Activated B cell treated with CpG ODN at 0.5 μM for 24 hours (primary cell): ENCODE results near the gene SPATA4. TPM values are rescaled to one million over a fixed set of nuclear protein-coding genes. Genes with fewer than 3 reads are reported as not detected.
"Not testable (repeated sequence)": the region's sequence is repeated elsewhere in the genome, so short reads cannot be mapped to it uniquely, and the experiment has no call there.

ENCODE experiments used
- ATAC-seq: fragments of 200-7000 bp; cut with Tn5 transposase; one replicate; pipeline ENCODE4 v1.10.0; 2021; ENCODE audit warnings: low read depth, mild to moderate bottlenecking, moderate library complexity
- CTCF ChIA-PET: fragments of 350-600 bp; sonication (Branson Sonifier 250); formaldehyde crosslinking; loops from one replicate; lab custom pipeline; 2021; ENCODE audit warnings: antibody characterized with exemption; lab: Charles Lee
- POLR2A ChIA-PET: fragments of 350-600 bp; sonication (Branson Sonifier 250); formaldehyde crosslinking; loops from one replicate; lab custom pipeline; 2021; ENCODE audit warnings: antibody characterized with exemption; lab: Charles Lee
- DNase-seq: peaks from one replicate; pipeline ENCODE4 v3.0.0; 2022
- H3K27ac Mint-ChIP-seq: one replicate; pipeline ENCODE4 v1.8.0; 2020; ENCODE audit warnings: mixed read lengths
- H3K27me3 Mint-ChIP-seq: one replicate; pipeline ENCODE4 v1.8.0; 2021; ENCODE audit warnings: mixed read lengths
- H3K36me3 Mint-ChIP-seq: one replicate; pipeline ENCODE4 v1.8.0; 2021; ENCODE audit warnings: low read depth, mixed read lengths
- H3K4me1 Mint-ChIP-seq: one replicate; pipeline ENCODE4 v1.8.0; 2021; ENCODE audit warnings: mixed read lengths
- H3K4me3 Mint-ChIP-seq: one replicate; pipeline ENCODE4 v1.8.0; 2020; ENCODE audit warnings: mild to moderate bottlenecking, mixed read lengths
- H3K9me3 Mint-ChIP-seq: one replicate; pipeline ENCODE4 v1.8.0; 2020; ENCODE audit warnings: mixed read lengths
- intact Hi-C: fragments of 100-400 bp; cut with micrococcal nuclease; formaldehyde crosslinking; loops from one replicate; pipeline ENCODE4 v1.15.1; 2024
- total RNA-seq: library from RNA; stranded (reverse); gene quantifications from 2 replicates; pipeline ENCODE4 v1.2.3, GENCODE V29; 2022
- TF ChIP-seq, protein P1 (sequence below): fragments of 200-600 bp; IDR thresholded peaks from one replicate; pipeline ENCODE4 v1.8.0; 2022; ENCODE audit warnings: antibody characterized with exemption, mild to moderate bottlenecking

Gene SPATA4
- total RNA-seq, 1 donor from 2014 or later = not detected

DNA sequence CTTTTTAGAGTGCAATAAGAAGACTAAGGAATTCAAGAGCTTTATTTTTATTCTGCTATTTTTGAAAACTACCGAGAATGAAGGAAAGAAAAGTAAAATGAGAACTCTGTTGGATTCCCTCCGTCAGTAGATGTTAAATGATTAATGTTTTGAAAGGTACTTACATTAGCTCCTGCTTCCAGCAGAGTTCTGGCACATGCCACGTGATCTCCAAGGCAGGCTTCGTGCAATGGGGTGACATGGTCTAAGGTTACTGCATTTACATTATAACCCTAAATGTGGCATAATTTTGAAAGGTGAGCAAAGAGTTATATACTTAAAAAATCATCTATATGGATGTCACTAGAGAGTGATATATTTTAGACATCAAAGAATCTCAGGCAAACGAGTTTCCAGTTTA, 26.8 kb upstream of the SPATA4 start:
- Mint-ChIP-seq H3K4me3 (no peak overlapping the region), H3K36me3 (no peaks in the 10 kb centered on the region), H3K27ac (no peak overlapping the region), H3K9me3 (no peaks in the 10 kb centered on the region), H3K4me1 (no peaks in the 10 kb centered on the region), H3K27me3 (peaks cover 9% of the 10 kb centered on the region)
- intact Hi-C loops = no loop called here
- CTCF ChIA-PET = no interaction called here
- ATAC-seq = no peak
- no peak for DNase-seq
- POLR2A ChIA-PET = no interaction called here
- TF ChIP-seq, protein P1, sequence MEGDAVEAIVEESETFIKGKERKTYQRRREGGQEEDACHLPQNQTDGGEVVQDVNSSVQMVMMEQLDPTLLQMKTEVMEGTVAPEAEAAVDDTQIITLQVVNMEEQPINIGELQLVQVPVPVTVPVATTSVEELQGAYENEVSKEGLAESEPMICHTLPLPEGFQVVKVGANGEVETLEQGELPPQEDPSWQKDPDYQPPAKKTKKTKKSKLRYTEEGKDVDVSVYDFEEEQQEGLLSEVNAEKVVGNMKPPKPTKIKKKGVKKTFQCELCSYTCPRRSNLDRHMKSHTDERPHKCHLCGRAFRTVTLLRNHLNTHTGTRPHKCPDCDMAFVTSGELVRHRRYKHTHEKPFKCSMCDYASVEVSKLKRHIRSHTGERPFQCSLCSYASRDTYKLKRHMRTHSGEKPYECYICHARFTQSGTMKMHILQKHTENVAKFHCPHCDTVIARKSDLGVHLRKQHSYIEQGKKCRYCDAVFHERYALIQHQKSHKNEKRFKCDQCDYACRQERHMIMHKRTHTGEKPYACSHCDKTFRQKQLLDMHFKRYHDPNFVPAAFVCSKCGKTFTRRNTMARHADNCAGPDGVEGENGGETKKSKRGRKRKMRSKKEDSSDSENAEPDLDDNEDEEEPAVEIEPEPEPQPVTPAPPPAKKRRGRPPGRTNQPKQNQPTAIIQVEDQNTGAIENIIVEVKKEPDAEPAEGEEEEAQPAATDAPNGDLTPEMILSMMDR = no peak

DNA sequence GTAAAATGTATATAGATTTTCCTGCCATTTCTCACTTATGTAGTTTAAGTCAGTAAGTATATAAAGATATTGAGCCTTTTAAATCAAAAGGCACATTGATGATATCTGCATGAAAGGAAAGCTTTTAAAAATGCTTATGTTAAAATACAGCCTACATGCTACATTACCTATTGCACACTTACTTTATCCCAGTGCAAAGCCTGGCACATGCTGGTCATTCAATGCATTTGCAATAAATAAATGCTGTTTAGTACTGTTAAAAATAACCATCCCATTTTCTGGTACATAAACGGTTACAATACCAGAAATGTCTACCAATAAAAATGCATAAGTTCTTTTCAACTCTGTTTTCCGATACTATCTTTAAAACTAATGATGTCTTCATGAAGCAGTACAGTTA, 22.1 kb upstream of the SPATA4 start:
- ChIA-PET POLR2A (no interaction called here), CTCF (interaction anchor here (0.6 kb wide), 1 partner anchor 182 kb away, joined by 3 read pairs; no protein-coding TSS in a partner anchor)
- TF ChIP-seq, protein P1 = no peak

DNA sequence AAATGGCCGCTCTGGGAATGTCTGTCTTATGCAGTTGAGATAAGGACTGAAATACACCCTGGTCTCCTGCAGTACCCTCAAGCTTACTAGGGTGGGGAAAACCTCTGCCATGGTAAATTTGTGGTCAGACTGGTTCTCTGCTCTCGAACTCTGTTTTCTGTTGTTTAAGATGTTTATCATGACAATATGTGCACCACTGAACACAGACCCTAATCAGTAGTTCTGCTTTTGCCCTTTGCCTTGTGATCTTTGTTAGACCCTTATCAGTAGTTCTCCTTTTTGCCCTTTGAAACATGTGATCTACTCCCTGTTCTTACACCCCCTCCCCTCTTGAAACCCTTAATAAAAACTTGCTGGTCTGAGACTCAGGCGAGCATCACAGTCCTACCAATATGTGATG, 17.0 kb upstream of the SPATA4 start:
- H3K36me3 Mint-ChIP-seq, H3K9me3 Mint-ChIP-seq, H3K4me1 Mint-ChIP-seq, ATAC-seq, DNase-seq, intact Hi-C loops, H3K4me3 Mint-ChIP-seq, H3K27ac Mint-ChIP-seq: not testable (repeated sequence)
- POLR2A ChIA-PET = interaction anchor here (0.5 kb wide), 1 partner anchor 1258 kb away, joined by 3 read pairs; no protein-coding TSS in a partner anchor
- CTCF ChIA-PET = interaction anchor here (0.6 kb wide), 1 partner anchor 261 kb away, joined by 4 read pairs; no protein-coding TSS in a partner anchor
- H3K27me3 Mint-ChIP-seq = peaks cover 15% of the 10 kb centered on the region

More for the DNA sequence above, 22.1 kb upstream of the SPATA4 start:
- no peaks in the 10 kb centered on the region for H3K36me3 Mint-ChIP-seq
- DNase-seq (no peak), ATAC-seq (no peak)
- peaks cover 2% of the 10 kb centered on the region for H3K9me3 Mint-ChIP-seq
- intact Hi-C loops = loop anchor here (5.0 kb wide), 1 partner anchor 270 kb away; no protein-coding TSS in a partner anchor
- H3K4me1 Mint-ChIP-seq = no peaks in the 10 kb centered on the region
- H3K27me3 Mint-ChIP-seq = peaks cover 4% of the 10 kb centered on the region
- no peak overlapping the region for H3K27ac Mint-ChIP-seq
- H3K4me3 Mint-ChIP-seq = no peak overlapping the region

DNA sequence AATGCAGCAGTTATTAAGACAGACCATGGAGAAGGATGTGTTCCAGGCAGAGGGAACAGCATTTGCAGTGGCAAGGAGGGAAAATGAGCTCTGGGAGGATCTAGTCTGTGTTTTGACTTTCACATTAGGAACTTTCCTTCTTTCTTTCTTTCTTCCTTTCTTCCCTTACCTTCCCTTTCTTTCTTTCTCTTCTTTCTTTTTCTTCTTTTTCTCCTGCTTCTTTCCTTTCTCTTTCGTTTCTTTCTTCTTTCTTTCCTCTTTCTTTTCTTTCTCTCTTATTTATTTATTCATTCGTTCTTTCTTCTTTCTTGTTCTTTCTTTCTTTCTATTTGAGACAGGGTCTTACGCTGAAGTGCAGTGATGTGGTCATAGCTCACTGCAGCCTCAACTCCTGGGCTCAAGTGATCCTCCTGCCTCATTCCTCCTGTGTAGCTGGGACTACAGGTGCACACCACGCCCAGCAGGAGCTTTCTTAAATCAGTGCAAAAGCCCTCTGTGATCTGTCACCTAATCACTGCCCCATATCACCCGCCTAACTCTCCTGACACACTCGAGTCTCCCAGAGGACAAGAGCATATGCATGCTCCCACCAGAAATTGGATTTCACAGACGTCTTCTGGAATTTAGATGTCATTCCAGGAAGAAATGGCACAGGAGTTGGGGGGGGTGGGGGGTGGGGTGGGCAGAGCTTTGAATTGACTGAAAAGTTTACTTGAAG, 15.4 kb upstream of the SPATA4 start:
- peaks cover 8% of the 10 kb centered on the region for H3K9me3 Mint-ChIP-seq
- no peaks in the 10 kb centered on the region for H3K4me1 Mint-ChIP-seq
- H3K27me3 Mint-ChIP-seq = peaks cover 25% of the 10 kb centered on the region
- ChIA-PET POLR2A (no interaction called here), CTCF (no interaction called here)
- no peak overlapping the region for H3K4me3 Mint-ChIP-seq
- TF ChIP-seq, protein P1 = no peak
- DNase-seq (no peak), ATAC-seq (no peak)
- no peaks in the 10 kb centered on the region for H3K36me3 Mint-ChIP-seq
- intact Hi-C loops = no loop called here
- no peak overlapping the region for H3K27ac Mint-ChIP-seq

DNA sequence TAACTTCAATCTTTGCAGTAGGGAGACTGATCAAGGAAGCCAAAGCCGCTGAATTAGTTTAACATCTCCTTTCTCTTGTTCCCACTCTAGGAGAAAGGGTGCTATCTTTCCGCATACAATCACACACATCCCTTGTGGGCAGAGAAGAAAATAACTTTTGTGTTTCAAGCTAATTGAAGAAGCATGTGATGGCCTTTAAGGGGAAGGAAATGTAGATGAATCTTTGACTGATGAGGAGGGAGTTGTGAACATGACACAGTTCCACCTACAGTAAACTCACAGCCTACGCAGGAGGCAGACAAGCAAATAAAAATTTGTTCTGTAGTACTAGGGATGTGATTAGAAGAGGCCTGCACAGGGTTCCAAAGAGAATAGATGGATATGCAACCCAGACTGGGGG, 14.7 kb upstream of the SPATA4 start:
- H3K4me3 Mint-ChIP-seq = no peak overlapping the region
- ChIA-PET POLR2A (no interaction called here), CTCF (no interaction called here)
- peaks cover 26% of the 10 kb centered on the region for H3K27me3 Mint-ChIP-seq
- H3K4me1 Mint-ChIP-seq = no peaks in the 10 kb centered on the region
- ATAC-seq = no peak
- peaks cover 8% of the 10 kb centered on the region for H3K9me3 Mint-ChIP-seq
- H3K27ac Mint-ChIP-seq = no peak overlapping the region
- DNase-seq = no peak
- TF ChIP-seq, protein P1 = no peak
- intact Hi-C loops = no loop called here
- H3K36me3 Mint-ChIP-seq = no peaks in the 10 kb centered on the region
